Brain pericyte (primary cell): ENCODE results near the gene ZNF816.
"Not testable (repeated sequence)": the region's sequence is repeated elsewhere in the genome, so short reads cannot be mapped to it uniquely, and the experiment has no call there.

Experiments used
- DNase-seq: peaks from one replicate; pipeline ENCODE4 v3.0.0-alpha.2; 2012; ENCODE audit warnings: low read depth, low spot score

ZNF816 gene

DNA sequence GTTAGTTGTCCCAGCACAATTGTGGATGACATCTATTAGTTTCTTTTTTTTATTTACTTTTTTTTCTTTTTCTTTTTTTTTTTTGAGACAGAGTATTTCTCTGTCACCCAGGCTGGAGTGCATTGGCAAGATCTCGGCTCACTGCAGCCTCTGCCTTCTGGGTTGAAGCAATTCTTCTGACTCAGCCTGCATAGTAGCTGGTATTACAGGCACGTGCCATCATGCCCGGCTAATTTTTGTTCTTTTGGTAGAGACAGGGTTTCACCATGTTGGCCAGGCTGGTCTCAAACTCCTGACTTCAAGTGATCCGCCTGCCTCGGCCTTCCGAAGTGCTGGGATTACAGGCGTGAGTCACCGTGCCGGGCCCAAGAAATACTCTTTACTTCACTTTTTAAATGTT lies 38.0 kb downstream of the ZNF816 start:
- DNase-seq, result not testable (repeated sequence)

DNA sequence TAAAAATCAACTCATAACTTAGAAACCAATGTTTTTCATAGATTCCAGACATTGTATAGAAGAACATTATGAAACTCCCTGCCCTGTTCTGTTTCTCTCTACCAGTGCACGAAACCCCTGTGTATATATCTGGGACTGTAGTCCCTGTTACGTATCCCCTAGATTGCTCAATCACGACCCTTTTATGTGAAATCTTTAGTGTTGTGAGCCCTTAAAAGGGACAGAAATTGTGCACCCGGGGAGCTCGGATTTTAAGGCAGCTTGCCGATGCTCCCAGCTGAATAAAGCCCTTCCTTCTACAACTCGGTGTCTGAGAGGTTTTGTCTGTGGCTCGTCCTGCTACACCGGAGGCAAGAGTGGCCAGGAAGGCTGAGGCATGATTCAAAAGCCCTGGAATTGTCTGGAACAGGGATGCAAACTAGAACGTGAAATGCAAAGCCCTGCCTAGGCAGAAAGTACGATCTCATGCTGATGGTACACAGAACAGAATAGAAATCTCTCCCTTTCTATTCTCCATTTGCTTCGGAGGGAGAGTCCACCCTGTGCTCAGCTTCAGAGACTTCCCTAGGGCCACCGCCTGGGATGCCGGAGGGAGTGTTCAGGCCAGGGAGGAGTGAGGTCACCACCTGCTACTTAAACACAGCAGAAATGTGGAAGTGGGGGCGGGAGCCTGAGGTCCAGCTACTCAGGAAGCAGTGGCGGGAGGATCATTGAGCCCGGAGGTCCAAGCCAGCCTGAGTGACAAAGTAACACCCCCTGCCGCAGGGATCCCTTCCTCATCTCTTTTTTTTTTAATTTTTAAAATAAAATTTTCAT lies 38.7 kb downstream of the ZNF816 start:
- DNase-seq, result no peak

DNA sequence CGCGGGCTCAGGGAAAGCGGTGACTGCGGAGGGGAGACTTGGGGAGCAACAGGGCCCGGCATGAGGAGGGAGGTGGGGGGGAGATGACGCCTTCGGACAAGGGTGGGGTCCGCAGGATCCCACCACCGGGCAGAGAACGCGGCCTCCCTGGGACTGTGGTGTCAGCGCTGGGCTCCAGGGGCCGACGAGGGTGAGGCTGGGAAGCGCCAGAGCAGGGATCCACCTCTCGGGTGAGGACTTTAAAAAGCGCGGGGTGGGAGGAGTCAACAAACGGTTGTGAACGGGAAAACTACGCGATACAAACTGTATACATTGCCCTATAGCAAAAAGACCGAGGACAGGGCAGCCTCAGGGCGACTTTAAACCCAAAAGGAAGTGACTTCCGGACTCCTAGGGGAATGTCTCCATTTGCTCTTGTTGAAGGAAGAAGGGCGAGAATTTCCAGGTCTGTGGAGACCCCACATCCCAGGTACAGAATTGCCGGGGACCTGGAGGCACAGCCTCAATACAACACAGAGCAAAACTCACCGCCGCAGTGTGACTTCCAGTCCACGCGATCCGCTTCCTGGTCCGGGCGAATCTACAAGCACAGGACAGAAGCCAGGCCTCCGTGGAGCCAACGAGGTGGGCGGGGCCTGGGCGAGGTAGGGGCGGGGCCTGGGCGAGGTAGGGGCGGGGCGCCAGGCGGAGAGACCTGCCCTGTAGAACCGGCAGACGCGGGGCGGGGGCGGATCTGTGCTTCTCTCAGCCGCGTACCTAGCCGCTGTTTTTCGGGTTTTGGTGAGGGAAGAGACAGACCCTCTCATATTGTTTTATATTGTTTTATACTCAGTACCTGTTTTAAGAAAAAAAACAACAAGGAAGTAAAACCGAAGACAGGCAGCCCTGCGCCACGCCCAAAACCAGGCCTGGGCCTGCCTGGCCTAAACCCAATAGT lies 39.6 kb downstream of the ZNF816 start, which contains the start of gene ZNF888:
ZNF888 (minus strand) TSS at position 588 of the 937 bp plus-strand sequence. CDS start 5,555 bp downstream, outside the sequence.
- DNase-seq, result peak; percentile 32

DNA sequence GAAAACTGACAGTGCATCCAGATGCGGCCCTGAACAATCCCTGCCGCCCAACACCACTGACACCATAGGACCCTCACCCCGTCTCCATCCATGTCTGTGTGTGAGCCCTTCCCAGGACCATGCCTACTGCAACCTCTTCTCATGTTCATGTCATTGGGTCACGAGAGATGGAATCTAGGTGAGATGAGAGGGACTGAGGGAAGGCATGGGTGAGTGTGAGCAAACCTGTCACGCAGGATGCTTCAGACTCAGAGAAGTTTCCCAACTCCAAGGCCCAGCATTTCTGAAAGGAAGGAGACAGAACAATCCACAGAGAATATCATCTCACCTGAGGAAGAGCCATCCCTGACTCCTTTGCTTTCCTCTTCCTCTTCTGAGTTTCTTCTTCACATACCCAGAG lies 45.1 kb downstream of the ZNF816 start:
- no peak for DNase-seq

DNA sequence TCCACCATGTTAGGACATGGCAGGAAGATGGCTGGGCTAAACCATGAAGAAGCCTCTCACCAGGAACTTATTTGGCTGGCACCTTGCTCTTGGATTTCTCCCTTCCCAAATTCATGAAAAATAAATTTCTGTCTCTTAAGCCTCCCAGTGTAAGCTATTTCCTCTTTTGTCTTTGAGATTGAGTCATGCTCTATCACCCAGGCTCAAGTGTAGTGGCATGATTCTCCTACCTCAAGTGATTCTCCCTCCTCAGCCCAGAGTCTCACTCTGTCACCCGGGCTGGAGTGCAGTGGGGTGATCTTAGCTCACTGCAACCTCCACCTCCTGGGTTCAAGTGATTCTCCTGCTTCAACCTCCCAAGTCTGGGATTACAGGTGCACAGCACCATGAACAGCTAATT lies 52.0 kb downstream of the ZNF816 start:
- DNase-seq, result no peak

DNA sequence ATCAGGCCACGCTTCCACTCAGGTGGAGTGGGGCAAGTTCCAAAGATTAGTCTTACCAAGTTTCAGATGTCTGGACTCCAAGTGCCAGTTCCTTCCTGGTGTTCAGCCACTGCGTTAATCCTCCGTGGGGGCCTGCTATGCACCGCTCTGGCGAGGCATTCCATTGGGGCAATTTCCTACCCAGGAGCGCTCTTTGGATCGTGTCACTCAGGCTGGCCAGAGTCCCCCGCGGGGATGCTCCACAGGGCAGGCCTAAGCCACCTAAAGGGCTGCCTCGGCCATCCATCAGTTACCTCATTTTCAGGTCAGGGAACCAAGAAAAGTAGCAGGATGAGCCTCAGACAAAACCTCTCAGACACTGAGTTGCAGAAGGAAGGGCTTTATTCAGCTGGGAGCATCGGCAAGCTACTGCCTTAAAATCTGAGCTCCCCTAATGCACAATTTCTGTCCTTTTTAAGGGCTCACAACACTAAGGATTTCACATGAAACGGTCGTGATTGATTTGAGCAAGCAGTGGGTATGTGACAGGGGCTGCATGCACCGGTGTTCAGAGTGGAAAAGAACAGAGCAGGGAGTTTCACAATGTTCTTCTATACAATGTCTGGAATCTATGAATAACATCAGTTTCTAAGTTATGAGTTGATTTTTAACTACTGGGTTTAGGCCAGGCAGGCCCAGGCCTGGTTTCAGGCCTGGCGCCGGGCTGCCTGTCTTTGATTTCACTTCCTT lies 58.5 kb downstream of the ZNF816 start:
- not testable (repeated sequence) for DNase-seq

DNA sequence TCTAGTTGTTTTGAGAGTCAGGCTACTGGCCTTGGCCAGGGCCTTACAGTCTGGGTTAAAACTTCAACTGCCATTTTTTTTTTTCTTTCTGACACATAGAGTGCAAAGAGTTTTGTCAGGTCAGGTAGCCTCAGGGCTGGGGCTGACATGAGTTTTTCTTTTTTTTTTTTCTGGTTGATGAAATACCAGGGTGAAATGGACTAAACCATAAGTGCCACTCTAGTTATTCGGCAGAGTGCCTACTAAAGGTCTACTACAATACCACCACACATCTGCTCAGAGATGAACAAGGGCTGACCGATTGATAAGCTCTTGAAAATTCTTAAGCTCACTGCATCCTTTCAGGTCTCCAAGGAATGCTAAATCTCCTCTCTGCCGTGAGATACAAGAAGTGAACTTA lies 60.8 kb downstream of the ZNF816 start:
- DNase-seq, result no peak
